Stimulated activated CD8-positive, alpha-beta memory T cell treated with anti-CD3 and anti-CD28 coated beads, Interleukin-15, amount 100 ng/mL, for 1 hour (primary cell): Measurements from ENCODE around the gene MYMX.
A peak's percentile ranks its signal among the peaks of the same experiment; 100 is the strongest.
"Not testable (repeated sequence)": the region's sequence is repeated elsewhere in the genome, so short reads cannot be mapped to it uniquely, and the experiment has no call there.

Experiments
- DNase-seq: peaks from one replicate; pipeline ENCODE4 v3.0.0-alpha.2; 2020; ENCODE audit warnings: low read depth

The MYMX gene

GRCh38 chr6:44216677-44217331 lies at the start of gene MYMX:
TSS of gene MYMX (plus strand) at chr6:44216926. CDS start at chr6:44217472, 546 bp downstream.
- DNase-seq = no peak

DNA sequence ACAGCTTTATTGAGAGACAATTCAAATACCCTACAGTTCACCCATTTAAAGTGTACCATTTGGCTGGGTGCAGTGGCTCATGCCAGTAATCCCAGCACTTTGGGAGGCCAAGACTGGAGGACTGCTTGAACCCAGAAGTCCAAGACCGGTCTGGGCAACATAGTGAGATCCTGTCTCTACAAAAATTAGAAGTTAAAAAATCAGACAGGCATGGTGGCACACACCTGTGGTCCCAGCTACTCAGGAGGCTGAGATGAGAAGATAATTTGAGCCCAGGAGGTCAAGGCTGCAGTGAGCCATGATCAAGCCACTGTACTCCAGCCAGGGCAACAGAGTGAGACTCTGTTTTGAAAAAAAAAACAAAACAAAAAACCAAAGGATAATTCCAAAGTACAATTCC lies 49.2 kb upstream of the MYMX start:
- DNase-seq = no peak

DNA sequence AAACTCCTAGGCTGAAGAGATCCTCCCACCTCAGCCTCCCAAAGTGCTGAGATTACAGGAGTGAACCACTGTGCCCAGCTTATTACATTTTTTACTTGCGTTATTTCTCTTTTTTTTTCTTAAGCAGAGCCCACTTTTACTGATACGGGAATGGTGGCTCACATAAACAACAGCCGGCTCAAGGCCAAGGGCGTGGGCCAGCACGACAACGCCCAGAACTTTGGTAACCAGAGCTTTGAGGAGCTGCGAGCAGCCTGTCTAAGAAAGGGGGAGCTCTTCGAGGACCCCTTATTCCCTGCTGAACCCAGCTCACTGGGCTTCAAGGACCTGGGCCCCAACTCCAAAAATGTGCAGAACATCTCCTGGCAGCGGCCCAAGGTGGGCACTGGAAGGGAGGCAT lies 47.6 kb upstream of the MYMX start:
- DNase-seq = no peak

- no peak for DNase-seq
Observed at GRCh38 chr6:44169886-44170570, 46.7 kb upstream of the MYMX start.

DNA sequence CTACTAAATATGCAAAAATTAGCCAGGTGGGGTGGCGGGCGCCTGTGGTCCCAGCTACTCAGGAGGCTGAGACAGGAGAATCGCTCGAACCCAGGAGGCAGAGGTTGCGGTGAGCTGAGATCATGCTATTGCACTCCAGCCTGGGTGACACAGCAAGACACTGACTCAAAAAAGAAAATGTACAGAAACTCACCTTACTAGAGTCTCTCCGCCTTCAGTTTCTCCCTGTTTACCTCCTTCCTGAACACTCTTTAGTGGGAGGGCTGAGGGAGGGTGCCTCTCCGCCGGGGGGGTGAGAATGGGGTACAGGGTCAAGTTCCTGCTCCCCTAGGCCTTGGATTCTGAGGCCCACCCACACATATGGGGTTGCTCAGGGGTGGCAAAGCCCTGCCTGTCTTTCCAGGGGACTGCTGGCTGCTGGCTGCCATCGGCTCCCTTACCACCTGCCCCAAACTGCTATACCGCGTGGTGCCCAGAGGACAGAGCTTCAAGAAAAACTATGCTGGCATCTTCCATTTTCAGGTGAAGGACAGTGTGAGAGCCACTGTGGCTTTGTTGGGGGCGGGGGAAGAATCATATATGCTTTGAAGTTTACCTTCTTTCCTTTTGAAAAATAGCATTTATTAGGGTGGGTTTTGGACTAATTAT lies 44.7 kb upstream of the MYMX start:
- DNase-seq = no peak

DNA sequence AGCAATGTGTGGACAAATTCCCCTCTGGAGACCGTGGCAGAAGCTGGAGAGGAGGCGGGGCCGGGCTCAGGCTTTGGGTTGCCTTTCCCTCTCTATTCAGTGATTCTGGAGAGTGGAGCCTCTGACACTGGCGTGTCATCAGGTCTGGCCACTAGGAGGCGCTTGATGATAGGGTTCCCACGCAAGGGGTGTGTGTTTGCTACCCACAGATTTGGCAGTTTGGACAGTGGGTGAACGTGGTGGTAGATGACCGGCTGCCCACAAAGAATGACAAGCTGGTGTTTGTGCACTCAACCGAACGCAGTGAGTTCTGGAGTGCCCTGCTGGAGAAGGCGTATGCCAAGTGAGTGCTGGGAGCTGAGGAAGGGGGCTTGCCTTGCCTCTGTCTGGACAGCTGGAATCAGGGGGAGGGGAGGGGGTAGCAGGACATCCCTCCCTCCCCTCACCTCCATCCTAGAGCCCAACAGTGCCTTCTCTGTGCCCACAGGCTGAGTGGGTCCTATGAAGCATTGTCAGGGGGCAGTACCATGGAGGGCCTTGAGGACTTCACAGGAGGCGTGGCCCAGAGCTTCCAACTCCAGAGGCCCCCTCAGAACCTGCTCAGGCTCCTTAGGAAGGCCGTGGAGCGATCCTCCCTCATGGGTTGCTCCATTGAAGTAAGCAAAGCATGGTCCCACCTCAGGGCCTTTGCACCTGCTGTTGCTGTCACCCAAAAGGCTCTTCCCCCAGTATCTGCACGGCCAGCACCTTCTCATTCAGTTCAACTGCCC lies 43.8 kb upstream of the MYMX start:
- peak; percentile 69 for DNase-seq

GRCh38 chr6:44176130-44176761 lies 40.5 kb upstream of the MYMX start:
- no peak for DNase-seq

GRCh38 chr6:44176762-44177509 lies 39.8 kb upstream of the MYMX start:
- no peak for DNase-seq

DNA sequence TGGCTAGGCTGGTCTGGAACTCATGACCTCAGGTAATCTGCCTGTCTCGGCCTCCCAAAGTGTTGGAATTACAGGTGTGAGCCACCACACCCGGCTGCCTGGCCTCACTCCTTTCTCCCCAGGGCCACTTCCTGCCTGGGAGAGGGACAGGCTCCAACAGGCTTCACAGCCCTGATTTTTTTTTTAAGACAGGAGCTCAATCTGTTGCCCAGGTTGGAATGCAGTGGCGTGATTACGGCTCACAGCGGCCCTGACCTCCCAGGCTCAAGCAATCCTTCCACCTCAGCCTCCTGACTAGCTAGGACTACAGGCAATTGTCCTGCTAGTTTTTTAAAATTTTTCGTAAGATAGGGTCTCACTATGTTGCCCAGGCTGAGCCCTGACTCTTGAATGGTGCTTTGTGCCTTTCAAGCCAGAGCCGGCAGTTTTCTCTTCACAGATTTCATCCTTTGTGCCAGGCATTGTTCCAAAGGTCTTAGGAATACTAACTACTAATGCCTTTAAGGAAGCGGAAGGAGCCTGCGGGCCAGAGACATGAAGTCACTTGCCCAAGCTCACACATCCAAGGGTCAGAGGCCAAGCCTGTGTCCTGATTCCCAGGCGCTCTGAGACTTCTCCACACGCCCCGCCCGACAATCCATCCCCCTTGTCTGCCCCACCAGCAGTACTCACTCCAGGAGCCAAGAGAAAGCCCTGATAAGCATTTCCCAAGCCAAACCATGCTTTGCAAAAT lies 38.9 kb upstream of the MYMX start:
- DNase-seq = no peak

- no peak for DNase-seq
Observed at GRCh38 chr6:44178424-44179071, 38.2 kb upstream of the MYMX start.

DNA sequence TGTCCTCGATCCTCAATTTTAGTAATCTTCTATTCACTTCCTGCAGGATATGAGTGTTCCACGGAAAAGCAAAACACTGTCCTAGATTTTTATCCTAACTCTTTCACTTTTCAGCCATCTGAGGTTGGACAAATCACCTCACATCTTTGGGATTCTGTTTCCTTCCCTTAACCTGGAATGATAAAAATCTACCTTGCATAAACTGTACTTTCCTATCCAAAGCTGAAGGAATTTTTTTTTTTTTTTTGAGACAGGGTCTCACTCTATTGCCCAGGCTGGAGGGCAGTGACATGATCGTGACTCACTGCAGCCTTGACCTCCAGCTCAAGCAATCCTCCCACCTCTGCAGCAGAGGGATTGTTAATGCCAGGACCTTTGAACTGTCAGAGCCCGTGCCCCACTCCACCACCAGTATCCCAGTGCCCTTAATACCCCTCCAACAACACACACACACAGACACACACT lies 37.6 kb upstream of the MYMX start:
- no peak for DNase-seq

DNA sequence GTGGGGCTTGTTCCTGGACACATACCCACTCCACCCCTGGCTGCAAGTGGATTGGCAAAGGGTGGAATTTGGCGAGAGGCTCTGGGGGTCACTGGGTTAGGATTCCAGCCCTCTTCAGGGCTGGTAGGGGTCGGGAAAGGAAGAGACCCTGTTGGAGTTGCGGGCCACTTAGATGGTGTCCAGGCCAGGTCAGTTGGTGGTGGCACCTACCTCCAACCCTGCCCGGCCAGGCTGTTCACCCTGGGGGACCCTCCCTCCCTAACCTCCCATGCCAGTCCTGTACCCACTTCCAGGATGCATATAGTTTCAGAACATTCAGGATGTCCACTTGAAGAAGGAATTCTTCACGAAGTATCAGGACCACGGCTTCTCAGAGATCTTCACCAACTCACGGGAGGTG lies 37.1 kb upstream of the MYMX start:
- DNase-seq = no peak

- no peak for DNase-seq
Observed at GRCh38 chr6:44180406-44180805, 36.3 kb upstream of the MYMX start.

- DNase-seq = no peak
Observed at GRCh38 chr6:44180886-44181285, 35.8 kb upstream of the MYMX start.

GRCh38 chr6:44181784-44182183 lies 34.9 kb upstream of the MYMX start:
- DNase-seq = not testable (repeated sequence)

DNA sequence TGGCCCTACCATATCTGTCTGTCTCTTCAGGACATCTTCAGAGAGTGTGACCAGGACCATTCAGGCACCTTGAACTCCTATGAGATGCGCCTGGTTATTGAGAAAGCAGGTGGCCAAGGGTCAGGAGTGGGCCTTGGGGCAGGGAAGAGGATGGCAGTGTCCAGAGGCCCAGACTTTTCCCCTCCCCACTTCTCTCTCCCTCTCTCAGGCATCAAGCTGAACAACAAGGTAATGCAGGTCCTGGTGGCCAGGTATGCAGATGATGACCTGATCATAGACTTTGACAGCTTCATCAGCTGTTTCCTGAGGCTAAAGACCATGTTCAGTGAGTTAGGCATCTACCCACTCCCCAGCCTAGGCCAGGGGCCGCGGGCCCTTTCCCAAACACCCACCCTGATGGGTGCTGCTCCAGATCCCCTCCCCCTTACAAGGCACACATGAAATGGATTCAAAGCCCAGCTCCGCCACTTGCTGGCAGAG lies 33.8 kb upstream of the MYMX start:
- DNase-seq = no peak

DNA sequence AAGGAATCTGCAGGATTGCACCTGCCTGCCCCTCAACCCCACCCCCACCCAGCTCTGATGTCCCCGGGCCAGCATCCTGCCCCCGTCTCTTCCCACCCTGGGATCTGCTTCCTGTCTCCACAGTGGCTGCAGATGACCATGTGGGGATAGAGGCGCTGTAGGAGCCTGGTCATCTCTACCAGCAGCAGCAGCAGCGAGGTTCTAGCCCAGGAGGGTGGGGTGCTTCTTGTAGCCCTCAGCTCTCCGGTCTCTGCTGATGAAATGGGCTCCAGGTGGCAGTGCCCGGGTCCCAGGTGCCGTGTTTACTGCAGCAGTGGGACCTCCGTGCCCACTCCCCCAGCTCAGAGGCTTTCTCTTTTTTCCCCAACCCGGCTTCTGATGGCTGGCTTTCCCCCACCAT lies 32.9 kb upstream of the MYMX start:
- no peak for DNase-seq

DNA sequence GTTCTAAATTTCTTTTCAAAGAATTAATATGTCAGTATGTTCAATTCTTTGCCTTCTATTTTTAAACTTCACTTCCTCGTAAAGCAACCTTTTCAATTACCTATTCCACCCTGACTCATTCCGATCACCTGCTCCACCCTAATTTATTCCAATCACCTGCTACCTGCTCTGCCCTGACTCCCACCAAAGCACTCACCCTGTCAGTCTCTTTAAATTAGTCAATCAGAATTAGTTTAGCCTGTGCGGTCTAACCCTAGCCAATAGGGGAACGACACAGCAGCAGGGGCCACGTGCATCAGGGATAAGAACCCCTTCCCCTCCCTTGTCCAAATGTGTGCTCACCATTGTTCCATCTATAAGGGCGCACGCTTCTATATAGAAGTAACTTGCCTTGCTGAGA lies 31.4 kb upstream of the MYMX start:
- DNase-seq = not testable (repeated sequence)

- no peak for DNase-seq
Observed at GRCh38 chr6:44185953-44186634, 30.6 kb upstream of the MYMX start.
